GM12874 (cell line): ENCODE results near the gene SMG5.

Experiments used
- TF ChIP-seq, protein P1 (sequence below): IDR thresholded peaks from 2 replicates; pipeline ENCODE4 v1.5.1; 2011; ENCODE audit warnings: low read depth, mild to moderate bottlenecking, control low read depth, low read length, moderate library complexity; ENCODE audit not compliant: insufficient read depth

Gene SMG5

DNA sequence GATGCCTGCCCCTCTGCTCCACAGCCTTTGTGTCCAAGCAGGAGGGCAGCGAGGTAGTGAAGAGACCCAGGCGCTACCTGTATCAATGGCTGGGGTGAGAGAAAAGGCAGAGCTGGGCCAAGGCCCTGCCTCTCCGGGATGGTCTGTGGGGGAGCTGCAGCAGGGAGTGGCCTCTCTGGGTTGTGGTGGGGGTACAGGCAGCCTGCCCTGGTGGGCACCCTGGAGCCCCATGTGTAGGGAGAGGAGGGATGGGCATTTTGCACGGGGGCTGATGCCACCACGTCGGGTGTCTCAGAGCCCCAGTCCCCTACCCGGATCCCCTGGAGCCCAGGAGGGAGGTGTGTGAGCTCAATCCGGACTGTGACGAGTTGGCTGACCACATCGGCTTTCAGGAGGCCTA, 39.9 kb downstream of the SMG5 start:
- TF ChIP-seq, protein P1, sequence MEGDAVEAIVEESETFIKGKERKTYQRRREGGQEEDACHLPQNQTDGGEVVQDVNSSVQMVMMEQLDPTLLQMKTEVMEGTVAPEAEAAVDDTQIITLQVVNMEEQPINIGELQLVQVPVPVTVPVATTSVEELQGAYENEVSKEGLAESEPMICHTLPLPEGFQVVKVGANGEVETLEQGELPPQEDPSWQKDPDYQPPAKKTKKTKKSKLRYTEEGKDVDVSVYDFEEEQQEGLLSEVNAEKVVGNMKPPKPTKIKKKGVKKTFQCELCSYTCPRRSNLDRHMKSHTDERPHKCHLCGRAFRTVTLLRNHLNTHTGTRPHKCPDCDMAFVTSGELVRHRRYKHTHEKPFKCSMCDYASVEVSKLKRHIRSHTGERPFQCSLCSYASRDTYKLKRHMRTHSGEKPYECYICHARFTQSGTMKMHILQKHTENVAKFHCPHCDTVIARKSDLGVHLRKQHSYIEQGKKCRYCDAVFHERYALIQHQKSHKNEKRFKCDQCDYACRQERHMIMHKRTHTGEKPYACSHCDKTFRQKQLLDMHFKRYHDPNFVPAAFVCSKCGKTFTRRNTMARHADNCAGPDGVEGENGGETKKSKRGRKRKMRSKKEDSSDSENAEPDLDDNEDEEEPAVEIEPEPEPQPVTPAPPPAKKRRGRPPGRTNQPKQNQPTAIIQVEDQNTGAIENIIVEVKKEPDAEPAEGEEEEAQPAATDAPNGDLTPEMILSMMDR, result no peak

DNA sequence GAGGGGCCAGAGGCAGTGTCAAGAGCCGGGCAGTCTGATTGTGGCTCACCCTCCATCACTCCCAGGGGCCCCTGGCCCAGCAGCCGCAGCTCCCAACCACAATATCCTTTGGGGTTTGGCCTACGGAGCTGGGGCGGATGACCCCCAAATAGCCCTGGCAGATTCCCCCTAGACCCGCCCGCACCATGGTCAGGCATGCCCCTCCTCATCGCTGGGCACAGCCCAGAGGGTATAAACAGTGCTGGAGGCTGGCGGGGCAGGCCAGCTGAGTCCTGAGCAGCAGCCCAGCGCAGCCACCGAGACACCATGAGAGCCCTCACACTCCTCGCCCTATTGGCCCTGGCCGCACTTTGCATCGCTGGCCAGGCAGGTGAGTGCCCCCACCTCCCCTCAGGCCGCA, 40.7 kb downstream of the SMG5 start, which contains the start of gene BGLAP:
TSS of gene BGLAP (plus strand) at position 259 of the 400 bp plus-strand sequence. CDS start at position 307, 48 bp downstream.
- TF ChIP-seq, protein P1, result no peak

DNA sequence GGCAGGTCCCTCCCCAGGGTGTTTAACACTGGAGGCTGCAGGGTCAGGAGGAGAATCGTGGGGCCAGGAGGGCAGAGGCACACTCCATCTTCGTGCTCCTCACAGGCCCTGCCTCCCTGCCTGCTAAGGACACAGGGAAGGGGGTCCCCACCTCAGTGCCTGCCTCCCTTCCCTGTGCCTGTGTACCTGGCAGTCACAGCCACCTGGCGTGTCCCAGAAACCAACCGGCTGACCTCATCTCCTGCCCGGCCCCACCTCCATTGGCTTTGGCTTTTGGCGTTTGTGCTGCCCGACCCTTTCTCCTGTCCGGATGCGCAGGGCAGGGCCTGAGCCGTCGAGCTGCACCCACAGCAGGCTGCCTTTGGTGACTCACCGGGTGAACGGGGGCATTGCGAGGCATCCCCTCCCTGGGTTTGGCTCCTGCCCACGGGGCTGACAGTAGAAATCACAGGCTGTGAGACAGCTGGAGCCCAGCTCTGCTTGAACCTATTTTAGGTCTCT, 41.3 kb downstream of the SMG5 start:
- TF ChIP-seq, protein P1, result no peak

DNA sequence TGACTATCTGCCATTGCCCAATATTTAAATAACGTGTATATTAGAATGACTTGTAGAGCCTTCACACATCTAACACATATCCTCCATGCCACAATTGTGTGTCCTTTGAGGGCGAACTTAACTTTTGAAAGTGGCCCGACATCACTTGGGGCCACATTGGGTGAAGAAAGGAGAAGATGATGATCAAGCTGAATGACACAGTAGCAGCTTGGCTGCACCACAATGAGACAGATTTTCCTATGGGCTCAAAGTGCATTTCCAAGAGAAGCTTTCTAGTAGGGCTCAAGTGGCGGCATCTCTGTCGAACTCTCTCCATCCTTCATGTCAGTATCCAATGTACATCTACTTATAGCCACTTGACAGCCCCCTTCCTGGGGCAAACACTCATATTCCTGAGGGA, 44.4 kb downstream of the SMG5 start:
- TF ChIP-seq, protein P1, result no peak

DNA sequence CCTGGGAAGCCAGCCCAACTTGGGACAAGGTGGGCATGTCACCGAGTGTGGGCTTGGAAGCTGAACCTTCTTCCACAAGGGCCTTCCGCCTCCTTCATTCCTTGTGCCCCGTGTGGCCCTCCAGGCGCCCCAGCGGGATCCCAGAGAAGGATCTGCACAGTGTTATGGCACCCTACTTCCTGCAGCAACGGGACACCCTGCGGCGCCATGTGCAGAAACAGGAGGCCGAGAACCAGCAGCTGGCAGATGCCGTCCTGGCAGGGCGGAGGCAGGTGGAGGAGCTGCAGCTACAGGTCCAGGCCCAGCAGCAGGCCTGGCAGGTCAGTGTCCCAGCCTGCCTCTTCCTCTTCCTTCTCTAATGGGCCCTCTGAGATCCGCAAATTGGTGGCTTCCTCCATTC, 46.5 kb downstream of the SMG5 start:
- TF ChIP-seq, protein P1, result no peak

DNA sequence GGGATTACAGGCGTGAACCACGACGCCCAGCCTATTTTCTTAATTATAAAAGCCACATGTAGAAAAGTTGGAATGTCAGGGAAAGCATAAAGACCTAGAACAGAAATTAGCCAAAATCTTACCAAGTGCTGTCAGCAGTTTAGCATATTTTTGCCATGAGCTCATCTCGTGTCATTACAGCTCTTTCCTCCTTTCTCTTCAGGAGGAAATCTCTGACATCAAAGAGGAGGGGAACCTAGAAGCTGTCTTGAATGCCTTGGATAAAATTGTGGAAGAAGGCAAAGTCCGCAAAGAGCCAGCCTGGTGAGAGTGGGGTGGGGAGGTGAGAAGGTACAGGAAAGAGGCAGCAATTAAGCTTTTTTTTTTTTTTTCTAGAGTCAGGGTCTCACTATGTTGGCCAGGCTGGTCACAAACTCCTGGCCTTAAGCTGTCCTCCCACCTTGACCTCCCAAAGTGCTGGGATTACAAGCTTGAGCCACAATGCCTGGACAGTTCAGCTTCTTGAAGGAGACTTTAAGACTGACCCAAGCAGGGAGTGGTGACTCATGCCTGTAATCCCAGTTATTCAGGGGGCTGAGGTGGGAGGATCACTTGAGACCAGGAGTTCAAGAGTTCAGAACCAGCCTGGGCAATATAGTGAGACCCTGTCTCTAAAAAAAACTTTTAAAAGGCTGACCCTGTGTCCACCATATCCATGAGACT, 49.0 kb downstream of the SMG5 start:
- TF ChIP-seq, protein P1, result no peak

DNA sequence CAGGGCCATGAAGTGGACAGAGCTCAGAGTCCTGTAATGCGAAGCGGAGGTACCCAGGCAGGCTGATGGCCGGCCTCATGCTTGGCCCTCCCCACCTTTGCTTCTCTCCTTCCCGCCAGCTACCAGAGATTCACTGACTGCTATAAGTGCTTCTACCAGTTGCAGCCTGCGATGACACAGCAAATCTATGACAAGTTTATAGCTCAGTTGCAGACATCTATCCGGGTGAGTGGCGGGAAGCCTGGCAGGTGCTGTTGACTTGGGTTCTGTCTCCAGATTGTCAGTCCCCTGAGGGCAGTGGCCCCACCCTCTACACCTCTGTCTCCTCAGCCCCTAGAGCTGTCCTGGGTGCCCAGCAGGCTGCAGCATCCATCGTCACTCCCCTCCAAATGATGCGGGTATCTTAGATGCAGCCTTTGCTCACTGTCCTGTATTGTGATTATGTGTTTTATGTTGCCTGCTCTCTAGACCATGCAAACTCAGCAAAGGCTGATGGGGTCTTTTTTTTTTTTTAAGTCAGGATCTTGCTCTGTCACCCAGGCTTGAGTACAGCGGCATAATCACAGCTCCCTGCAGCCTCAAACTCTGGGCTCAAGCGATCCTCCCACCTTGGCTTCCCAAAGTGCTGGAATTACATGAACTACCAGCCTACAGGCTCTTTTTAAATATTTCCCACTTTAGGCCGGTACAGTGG, 50.3 kb downstream of the SMG5 start:
- TF ChIP-seq, protein P1, result no peak
